SK-N-SH (cell line): ENCODE measurements around the gene FZD2. TPM values are rescaled to one million over a fixed set of nuclear protein-coding genes. Genes with fewer than 3 reads are reported as not detected.

Source experiments
- CTCF ChIA-PET: fragments of 300-600, 350-600 bp; formaldehyde crosslinking; extraction: SDS; loops from one replicate; lab custom pipeline; 2021; lab: Yijun Ruan, JAX
- POLR2A ChIA-PET: fragments of 350-600 bp; sonication (Branson Sonifier 250); formaldehyde crosslinking; extraction: SDS; loops from one replicate; lab custom pipeline; 2020; ENCODE audit warnings: antibody characterized with exemption, inconsistent platforms; lab: Yijun Ruan, JAX
- DNase-seq: peaks from one replicate; pipeline ENCODE4 v3.0.0; 2012
- H2AFZ ChIP-seq: fragments of 200-600 bp; sonication (generic); 2 replicates; pipeline ENCODE4 v1.8.1; 2016; ENCODE audit warnings: antibody characterized with exemption, mild to moderate bottlenecking, low read depth
- H3F3A ChIP-seq: fragments of 200-600 bp; sonication (generic); replicated peaks from 2 replicates; pipeline ENCODE3; 2016; ENCODE audit warnings: antibody characterized with exemption, mild to moderate bottlenecking; ENCODE audit not compliant: insufficient read depth
- H3K27ac ChIP-seq, 2 experiments: fragments of 200-500 bp in 1 of 2; fragments of 200-600 bp in 1 of 2; sonication (Bioruptor generic) in 1 of 2; sonication (generic), shearing (Covaris generic) in 1 of 2; 2 replicates each; pipeline versions ENCODE4 v1.5.1 to v1.6.1; 2014 to 2016; ENCODE audit warnings: low read depth in 2 of 2, inconsistent platforms in 1 of 2, low read length in 1 of 2, mild to moderate bottlenecking in 1 of 2, mixed read lengths in 1 of 2
- H3K27me3 ChIP-seq: fragments of 200-600 bp; sonication (generic), shearing (Covaris generic); 2 replicates; pipeline ENCODE4 v1.6.1; 2016; ENCODE audit warnings: mixed run types; ENCODE audit not compliant: insufficient read depth
- H3K36me3 ChIP-seq, 2 experiments: fragments of 200-500 bp in 1 of 2; fragments of 200-600 bp in 1 of 2; sonication (Bioruptor generic) in 1 of 2; sonication (generic) in 1 of 2; replicated peaks in 1 of 2; 2 replicates each; pipeline versions ENCODE3 to v1.5.1; 2014 to 2016; ENCODE audit warnings: low read length in 1 of 2, mild to moderate bottlenecking in 1 of 2; ENCODE audit not compliant: insufficient read depth in 2 of 2, control insufficient read depth in 1 of 2
- H3K4me1 ChIP-seq, 2 experiments: fragments of 200-500 bp in 1 of 2; fragments of 200-600 bp in 1 of 2; sonication (Bioruptor generic) in 1 of 2; sonication (generic), shearing (Covaris generic) in 1 of 2; 2 replicates each; pipeline versions ENCODE4 v1.5.1 to v1.6.1; 2014 to 2016; ENCODE audit warnings: low read depth in 1 of 2, low read length in 1 of 2, mixed run types in 1 of 2; ENCODE audit not compliant: insufficient read depth in 2 of 2, control insufficient read depth in 1 of 2
- H3K4me2 ChIP-seq: fragments of 200-600 bp; sonication (generic), shearing (Covaris generic); 2 replicates; pipeline ENCODE4 v1.6.1; 2017; ENCODE audit warnings: mixed run types
- H3K4me3 ChIP-seq, 2 experiments: fragments of 200-500 bp in 1 of 2; fragments of 200-600 bp in 1 of 2; sonication (Bioruptor generic) in 1 of 2; sonication (generic), shearing (Covaris generic) in 1 of 2; 2 replicates each; pipeline versions ENCODE4 v1.5.1 to v1.8.1; 2014 to 2016; ENCODE audit warnings: low read depth in 2 of 2, inconsistent platforms in 1 of 2, low read length in 1 of 2, mild to moderate bottlenecking in 1 of 2, mixed read lengths in 1 of 2, moderate library complexity in 1 of 2
- H3K79me2 ChIP-seq: fragments of 200-600 bp; sonication (generic); 2 replicates; pipeline ENCODE4 v1.8.1; 2017; ENCODE audit warnings: mild to moderate bottlenecking; ENCODE audit not compliant: insufficient read depth
- H3K9ac ChIP-seq: fragments of 200-600 bp; sonication (generic); 2 replicates; pipeline ENCODE4 v1.6.1; 2017; ENCODE audit warnings: mixed run types
- H3K9me2 ChIP-seq: fragments of 200-600 bp; sonication (generic); 2 replicates; pipeline ENCODE4 v1.6.1; 2017; ENCODE audit warnings: mixed run types
- H3K9me3 ChIP-seq: fragments of 200-600 bp; sonication (generic); 2 replicates; pipeline ENCODE4 v1.6.1; 2017; ENCODE audit warnings: mixed run types, mild to moderate bottlenecking, moderate library complexity
- H4K20me1 ChIP-seq: fragments of 200-600 bp; sonication (generic); 2 replicates; pipeline ENCODE4 v1.6.1; 2017; ENCODE audit warnings: mild to moderate bottlenecking, mixed run types; ENCODE audit not compliant: insufficient read depth
- EP300 ChIP-seq, 2 experiments: IDR thresholded peaks; 2 replicates each; pipeline versions ENCODE4 v1.4.0 to v1.6.1; 2012; ENCODE audit warnings: borderline replicate concordance in 1 of 2, low read depth in 1 of 2, low read length in 1 of 2
- EZH2phosphoT487 ChIP-seq: fragments of 200-600 bp; sonication (generic); IDR thresholded peaks from 2 replicates; pipeline ENCODE4 v1.6.1; 2017; ENCODE audit warnings: low read depth, mixed run types, mild to moderate bottlenecking, antibody characterized with exemption, moderate library complexity, borderline replicate concordance
- FOSL2 ChIP-seq: IDR thresholded peaks from 2 replicates; pipeline ENCODE4 v1.4.0; 2012; ENCODE audit warnings: low read depth, mild to moderate bottlenecking, moderate library complexity, borderline replicate concordance
- JUND ChIP-seq: IDR thresholded peaks from 2 replicates; pipeline ENCODE4 v1.4.0; 2012
- MEF2A ChIP-seq: IDR thresholded peaks from 2 replicates; pipeline ENCODE4 v1.4.0; 2012; ENCODE audit warnings: low read depth, borderline replicate concordance
- NRF1 ChIP-seq: IDR thresholded peaks from 2 replicates; pipeline ENCODE4 v1.6.1; 2012; ENCODE audit warnings: low read depth, mild to moderate bottlenecking, low read length
- SIN3A ChIP-seq: IDR thresholded peaks from 2 replicates; pipeline ENCODE4 v1.6.1; 2012; ENCODE audit warnings: low read depth, mild to moderate bottlenecking, low read length, moderate library complexity, borderline replicate concordance
- TCF12 ChIP-seq: IDR thresholded peaks from 2 replicates; pipeline ENCODE4 v1.4.0; 2012
- TEAD4 ChIP-seq: IDR thresholded peaks from 2 replicates; pipeline ENCODE4 v1.4.0; 2012; ENCODE audit warnings: mild to moderate bottlenecking, borderline replicate concordance; ENCODE audit not compliant: insufficient read depth
- YY1 ChIP-seq: IDR thresholded peaks from 2 replicates; pipeline ENCODE4 v1.4.0; 2012; ENCODE audit warnings: low read depth, mild to moderate bottlenecking
- WGBS: methylation state at CpG from one replicate; pipeline ENCODE4 v1.1.6; 2017; ENCODE audit warnings: low lambda C conversion rate; 5-methylcytosine and 5-hydroxymethylcytosine counted together
- polyA plus RNA-seq, 3 experiments: library from polyadenylated mRNA; depleted of rRNA; stranded (reverse); fragments of >200 nt; gene quantifications; 2 replicates each; pipeline ENCODE4 v1.2.3, GENCODE V29; 2012
- TF ChIP-seq, protein P1 (sequence below): IDR thresholded peaks from 2 replicates; pipeline ENCODE4 v1.6.1; 2012; ENCODE audit warnings: mild to moderate bottlenecking, low read depth, low read length, moderate library complexity
- TF ChIP-seq, protein P2 (sequence below): fragments of 200-600 bp; sonication (generic); IDR thresholded peaks from 2 replicates; pipeline ENCODE4 v1.6.1; 2017; ENCODE audit warnings: antibody characterized with exemption, mild to moderate bottlenecking, moderate library complexity
- TF ChIP-seq, protein P3 (sequence below): IDR thresholded peaks from 2 replicates; pipeline ENCODE4 v1.4.0; 2012; ENCODE audit warnings: low read depth, borderline replicate concordance
- TF ChIP-seq, protein P4 (sequence below): IDR thresholded peaks from 2 replicates; pipeline ENCODE4 v1.4.0; 2012; ENCODE audit warnings: low read depth
- TF ChIP-seq, protein P5 (sequence below): IDR thresholded peaks from 2 replicates; pipeline ENCODE4; 2012

FZD2 gene
- polyA plus RNA-seq, 1 of the 3 experiments (the other 2 are of a cell fraction) = 35.1 TPM

DNA sequence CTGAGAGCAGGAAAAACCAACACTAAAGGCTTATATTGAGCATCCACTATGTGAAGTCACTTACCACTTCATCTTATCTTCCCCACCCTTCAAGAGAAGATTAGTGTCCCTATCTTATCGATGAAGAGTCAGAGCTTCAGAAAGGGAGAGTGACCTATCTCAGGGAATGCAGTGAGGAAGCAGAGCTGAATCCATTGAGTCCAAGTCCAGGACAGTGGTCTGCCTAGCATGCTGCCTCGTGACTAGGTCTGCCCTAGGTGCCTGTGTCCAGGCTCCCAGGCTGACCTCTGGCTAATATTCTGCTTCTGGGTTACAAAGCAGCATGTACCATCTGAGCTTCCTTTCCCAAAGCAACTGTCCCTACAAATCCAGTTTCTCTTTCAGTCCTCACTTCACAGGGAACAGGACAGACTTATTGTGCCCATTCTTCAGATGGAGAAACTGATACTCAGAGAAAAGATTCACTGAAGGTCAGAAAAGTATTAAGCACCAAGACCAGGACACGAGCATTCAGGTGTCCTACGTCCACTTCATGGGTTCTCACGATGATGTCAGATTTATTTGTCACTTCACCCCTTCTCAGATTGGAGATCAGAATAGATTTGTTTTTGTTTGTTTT is 13.3 kb upstream of the FZD2 start (continued):
- TF ChIP-seq, protein P1, sequence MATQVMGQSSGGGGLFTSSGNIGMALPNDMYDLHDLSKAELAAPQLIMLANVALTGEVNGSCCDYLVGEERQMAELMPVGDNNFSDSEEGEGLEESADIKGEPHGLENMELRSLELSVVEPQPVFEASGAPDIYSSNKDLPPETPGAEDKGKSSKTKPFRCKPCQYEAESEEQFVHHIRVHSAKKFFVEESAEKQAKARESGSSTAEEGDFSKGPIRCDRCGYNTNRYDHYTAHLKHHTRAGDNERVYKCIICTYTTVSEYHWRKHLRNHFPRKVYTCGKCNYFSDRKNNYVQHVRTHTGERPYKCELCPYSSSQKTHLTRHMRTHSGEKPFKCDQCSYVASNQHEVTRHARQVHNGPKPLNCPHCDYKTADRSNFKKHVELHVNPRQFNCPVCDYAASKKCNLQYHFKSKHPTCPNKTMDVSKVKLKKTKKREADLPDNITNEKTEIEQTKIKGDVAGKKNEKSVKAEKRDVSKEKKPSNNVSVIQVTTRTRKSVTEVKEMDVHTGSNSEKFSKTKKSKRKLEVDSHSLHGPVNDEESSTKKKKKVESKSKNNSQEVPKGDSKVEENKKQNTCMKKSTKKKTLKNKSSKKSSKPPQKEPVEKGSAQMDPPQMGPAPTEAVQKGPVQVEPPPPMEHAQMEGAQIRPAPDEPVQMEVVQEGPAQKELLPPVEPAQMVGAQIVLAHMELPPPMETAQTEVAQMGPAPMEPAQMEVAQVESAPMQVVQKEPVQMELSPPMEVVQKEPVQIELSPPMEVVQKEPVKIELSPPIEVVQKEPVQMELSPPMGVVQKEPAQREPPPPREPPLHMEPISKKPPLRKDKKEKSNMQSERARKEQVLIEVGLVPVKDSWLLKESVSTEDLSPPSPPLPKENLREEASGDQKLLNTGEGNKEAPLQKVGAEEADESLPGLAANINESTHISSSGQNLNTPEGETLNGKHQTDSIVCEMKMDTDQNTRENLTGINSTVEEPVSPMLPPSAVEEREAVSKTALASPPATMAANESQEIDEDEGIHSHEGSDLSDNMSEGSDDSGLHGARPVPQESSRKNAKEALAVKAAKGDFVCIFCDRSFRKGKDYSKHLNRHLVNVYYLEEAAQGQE = no peak
- TF ChIP-seq JUND (no peak), EZH2phosphoT487 (no peak), SIN3A (no peak)
- TF ChIP-seq, protein P2, sequence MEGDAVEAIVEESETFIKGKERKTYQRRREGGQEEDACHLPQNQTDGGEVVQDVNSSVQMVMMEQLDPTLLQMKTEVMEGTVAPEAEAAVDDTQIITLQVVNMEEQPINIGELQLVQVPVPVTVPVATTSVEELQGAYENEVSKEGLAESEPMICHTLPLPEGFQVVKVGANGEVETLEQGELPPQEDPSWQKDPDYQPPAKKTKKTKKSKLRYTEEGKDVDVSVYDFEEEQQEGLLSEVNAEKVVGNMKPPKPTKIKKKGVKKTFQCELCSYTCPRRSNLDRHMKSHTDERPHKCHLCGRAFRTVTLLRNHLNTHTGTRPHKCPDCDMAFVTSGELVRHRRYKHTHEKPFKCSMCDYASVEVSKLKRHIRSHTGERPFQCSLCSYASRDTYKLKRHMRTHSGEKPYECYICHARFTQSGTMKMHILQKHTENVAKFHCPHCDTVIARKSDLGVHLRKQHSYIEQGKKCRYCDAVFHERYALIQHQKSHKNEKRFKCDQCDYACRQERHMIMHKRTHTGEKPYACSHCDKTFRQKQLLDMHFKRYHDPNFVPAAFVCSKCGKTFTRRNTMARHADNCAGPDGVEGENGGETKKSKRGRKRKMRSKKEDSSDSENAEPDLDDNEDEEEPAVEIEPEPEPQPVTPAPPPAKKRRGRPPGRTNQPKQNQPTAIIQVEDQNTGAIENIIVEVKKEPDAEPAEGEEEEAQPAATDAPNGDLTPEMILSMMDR = no peak

DNA sequence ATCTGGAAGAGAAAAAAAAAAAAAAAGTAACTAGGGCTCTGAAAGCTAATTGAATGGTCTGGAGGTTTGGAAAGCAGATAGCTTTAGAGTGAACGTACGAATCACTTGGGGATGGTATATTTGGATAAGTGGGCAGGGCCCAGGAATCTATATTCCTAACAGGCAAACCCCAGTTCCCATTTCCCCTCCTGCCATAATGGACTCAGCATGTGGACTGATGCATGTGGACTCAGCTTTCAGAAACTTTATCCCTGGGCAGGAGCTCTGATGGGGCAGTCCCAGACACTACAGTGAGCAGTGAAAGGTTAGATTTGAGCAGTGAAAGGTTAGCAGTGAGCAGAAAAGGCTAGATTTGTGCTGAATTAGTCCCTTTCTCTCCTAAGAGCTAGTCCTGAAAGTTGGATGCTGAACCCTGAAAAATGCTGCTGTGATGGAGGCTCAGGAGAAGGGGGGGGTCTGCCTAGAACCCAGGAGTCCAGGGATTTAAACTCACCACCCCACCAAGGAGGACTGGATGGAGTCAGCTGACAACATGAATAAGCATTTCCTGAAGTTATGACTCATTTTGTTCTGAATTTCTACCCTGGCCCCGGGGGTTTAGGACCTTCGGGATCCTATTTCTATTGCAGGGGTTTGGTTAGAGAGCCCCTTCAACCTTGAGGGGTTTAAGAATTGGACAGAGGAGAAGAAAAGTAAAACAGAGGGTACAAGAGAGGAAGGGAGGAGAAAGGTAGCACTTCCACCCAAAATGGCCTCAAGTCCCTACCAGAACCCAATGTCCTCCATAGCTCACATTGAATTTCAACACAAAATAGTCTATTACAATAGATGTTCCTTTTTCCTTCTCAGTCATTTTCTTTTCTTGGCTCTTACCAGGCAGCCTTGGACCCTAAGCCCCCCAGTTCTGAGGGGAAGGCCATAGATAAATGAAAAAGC is 10.3 kb upstream of the FZD2 start:
- 25% methylated on average over 4 of the region's 4 CpGs for WGBS
- ChIA-PET CTCF (interaction anchor here (0.5 to 4.3 kb wide), 5 partner anchors 10 to 1142 kb away, joined by 3 to 43 read pairs (median 5); partner anchors contain the start of gene FZD2), POLR2A (no interaction called here)
- H3K27me3 ChIP-seq = no peaks in the 10 kb centered on the region
- no peak overlapping the region for H3K4me3 ChIP-seq
- H4K20me1 ChIP-seq = no peaks in the 10 kb centered on the region
- H3K27ac ChIP-seq = peak overlapping the region; percentile 56 to 81; a peak in 3 of 4 replicates
- H3K9ac ChIP-seq = peak overlapping the region; percentile 47
- H2AFZ ChIP-seq = peak overlapping the region; percentile 50; the same call in 1 of the 2 replicates
- no peaks in the 10 kb centered on the region for H3K9me2 ChIP-seq
- TF ChIP-seq FOSL2 (peak; percentile 88), JUND (peak; percentile 79), MEF2A (no peak), YY1 (peak; percentile 37; the same call in 1 of the 2 replicates), NRF1 (no peak), TEAD4 (0 out of 2 replicates have a peak, but pooled peaks have one; percentile 16), TCF12 (peak; percentile 46; the same call in 1 of the 2 replicates), EP300 (IDR thresholded peaks at IDR 0.05; ENCODE audit: borderline replicate concordance in 1 of 2, low read depth in 1 of 2, low read length in 1 of 2) (peak in 1 of 2 experiments; percentile 19; a peak in 1 of 4 replicates)
- TF ChIP-seq, protein P3, sequence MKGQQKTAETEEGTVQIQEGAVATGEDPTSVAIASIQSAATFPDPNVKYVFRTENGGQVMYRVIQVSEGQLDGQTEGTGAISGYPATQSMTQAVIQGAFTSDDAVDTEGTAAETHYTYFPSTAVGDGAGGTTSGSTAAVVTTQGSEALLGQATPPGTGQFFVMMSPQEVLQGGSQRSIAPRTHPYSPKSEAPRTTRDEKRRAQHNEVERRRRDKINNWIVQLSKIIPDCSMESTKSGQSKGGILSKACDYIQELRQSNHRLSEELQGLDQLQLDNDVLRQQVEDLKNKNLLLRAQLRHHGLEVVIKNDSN = peak; percentile 62
- TF ChIP-seq, protein P4, sequence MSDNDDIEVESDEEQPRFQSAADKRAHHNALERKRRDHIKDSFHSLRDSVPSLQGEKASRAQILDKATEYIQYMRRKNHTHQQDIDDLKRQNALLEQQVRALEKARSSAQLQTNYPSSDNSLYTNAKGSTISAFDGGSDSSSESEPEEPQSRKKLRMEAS = 0 out of 2 replicates have a peak, but pooled peaks have one; percentile 30
- TF ChIP-seq, protein P5, sequence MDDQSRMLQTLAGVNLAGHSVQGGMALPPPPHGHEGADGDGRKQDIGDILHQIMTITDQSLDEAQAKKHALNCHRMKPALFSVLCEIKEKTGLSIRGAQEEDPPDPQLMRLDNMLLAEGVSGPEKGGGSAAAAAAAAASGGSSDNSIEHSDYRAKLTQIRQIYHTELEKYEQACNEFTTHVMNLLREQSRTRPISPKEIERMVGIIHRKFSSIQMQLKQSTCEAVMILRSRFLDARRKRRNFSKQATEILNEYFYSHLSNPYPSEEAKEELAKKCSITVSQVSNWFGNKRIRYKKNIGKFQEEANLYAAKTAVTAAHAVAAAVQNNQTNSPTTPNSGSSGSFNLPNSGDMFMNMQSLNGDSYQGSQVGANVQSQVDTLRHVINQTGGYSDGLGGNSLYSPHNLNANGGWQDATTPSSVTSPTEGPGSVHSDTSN = peak; percentile 70
- TF ChIP-seq, all 33 proteins: peak for 9
- Histone ChIP-seq H3K36me3 (no peaks in the 10 kb centered on the region), H3K79me2 (no peaks in the 10 kb centered on the region), H3K4me1 (peaks cover 3 to 59% of the 10 kb centered on the region in 2 experiments; a peak in 3 of 4 replicates), H3K4me2 (peak overlapping the region; percentile 68), H3K9me3 (no peaks in the 10 kb centered on the region), H3F3A (peaks cover 36% of the 10 kb centered on the region)
- DNase-seq = no peak
